ENCODE measurements around the gene NMRK2. TPM values are rescaled to one million over a fixed set of nuclear protein-coding genes. Genes with fewer than 3 reads are reported as not detected.

Gene NMRK2
- total and polyA plus RNA-seq, 2 of the 13 experiments (the other 11 are each of a cell fraction or from before 2014, with no cell fraction given), result not detected

DNA sequence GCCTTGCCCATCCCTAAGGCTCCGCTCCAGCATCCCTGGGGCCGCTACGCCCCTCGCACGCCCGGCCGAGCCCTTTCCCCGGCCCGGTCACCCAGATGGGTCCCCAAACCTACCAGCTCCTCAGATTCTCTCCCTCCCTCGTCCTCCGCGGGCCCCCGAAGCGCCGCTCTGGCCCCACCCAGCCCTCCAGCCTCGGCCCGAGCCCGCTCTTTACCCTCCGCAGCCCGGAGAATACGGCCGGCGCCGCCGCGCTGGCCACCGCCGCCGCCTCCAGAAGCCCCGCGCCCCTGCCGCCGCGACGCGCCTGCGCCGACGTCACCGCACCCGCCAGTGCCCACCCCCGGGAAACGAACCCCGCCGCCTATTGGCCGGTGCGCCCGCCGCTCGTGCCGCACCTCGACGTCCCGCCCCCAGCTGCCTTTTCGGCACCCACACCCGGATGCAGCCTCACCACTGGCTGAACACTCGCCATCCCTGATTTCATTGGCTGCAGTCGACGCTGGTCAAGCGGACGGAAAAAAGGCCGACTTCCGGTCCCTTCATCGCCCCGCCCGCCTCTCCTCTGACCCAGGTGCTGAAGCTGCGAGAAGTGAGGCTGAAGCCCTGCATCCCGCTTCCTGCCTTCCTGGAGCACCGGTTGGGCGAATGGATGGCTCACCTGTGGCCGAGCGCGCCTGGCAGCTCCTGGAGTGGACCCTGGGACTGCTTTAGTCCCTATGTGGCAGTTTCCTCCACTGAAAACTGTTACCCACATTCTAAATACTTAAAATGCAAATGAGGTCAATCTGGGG is 38.1 kb downstream of the NMRK2 start, which contains the start of gene DAPK3 (continued):
- TF ChIP-seq, protein P1, sequence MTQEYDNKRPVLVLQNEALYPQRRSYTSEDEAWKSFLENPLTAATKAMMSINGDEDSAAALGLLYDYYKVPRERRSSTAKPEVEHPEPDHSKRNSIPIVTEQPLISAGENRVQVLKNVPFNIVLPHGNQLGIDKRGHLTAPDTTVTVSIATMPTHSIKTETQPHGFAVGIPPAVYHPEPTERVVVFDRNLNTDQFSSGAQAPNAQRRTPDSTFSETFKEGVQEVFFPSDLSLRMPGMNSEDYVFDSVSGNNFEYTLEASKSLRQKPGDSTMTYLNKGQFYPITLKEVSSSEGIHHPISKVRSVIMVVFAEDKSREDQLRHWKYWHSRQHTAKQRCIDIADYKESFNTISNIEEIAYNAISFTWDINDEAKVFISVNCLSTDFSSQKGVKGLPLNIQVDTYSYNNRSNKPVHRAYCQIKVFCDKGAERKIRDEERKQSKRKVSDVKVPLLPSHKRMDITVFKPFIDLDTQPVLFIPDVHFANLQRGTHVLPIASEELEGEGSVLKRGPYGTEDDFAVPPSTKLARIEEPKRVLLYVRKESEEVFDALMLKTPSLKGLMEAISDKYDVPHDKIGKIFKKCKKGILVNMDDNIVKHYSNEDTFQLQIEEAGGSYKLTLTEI (CRISPR knock-in tag; conservative IDR thresholded peaks at IDR 0.05), result no peak
- TF ChIP-seq TBL1XR1 (IDR thresholded peaks at IDR 0.05; ENCODE audit: borderline replicate concordance, low read length, partially characterized antibody), result no peak
- TF ChIP-seq FIP1L1 (IDR thresholded peaks at IDR 0.05; ENCODE audit: borderline replicate concordance, insufficient read depth, low read depth, low read length), result peak; percentile 94
- no peak; the same call in 1 of the 2 replicates for TF ChIP-seq TAF1 (CRISPR knock-in tag; IDR thresholded peaks at IDR 0.05)
- TF ChIP-seq, protein P2, sequence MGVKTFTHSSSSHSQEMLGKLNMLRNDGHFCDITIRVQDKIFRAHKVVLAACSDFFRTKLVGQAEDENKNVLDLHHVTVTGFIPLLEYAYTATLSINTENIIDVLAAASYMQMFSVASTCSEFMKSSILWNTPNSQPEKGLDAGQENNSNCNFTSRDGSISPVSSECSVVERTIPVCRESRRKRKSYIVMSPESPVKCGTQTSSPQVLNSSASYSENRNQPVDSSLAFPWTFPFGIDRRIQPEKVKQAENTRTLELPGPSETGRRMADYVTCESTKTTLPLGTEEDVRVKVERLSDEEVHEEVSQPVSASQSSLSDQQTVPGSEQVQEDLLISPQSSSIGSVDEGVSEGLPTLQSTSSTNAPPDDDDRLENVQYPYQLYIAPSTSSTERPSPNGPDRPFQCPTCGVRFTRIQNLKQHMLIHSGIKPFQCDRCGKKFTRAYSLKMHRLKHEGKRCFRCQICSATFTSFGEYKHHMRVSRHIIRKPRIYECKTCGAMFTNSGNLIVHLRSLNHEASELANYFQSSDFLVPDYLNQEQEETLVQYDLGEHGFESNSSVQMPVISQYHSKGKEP (CRISPR knock-in tag; IDR thresholded peaks at IDR 0.05), result 0 out of 2 replicates have a peak, but pooled peaks have one; percentile 35
- peak; percentile 40; the same call in 1 of the 2 replicates for TF ChIP-seq KDM3A (CRISPR knock-in tag; IDR thresholded peaks at IDR 0.05; ENCODE audit: low read depth)
- no peak for TF ChIP-seq ZNF251 (CRISPR knock-in tag; IDR thresholded peaks at IDR 0.05)
- TF ChIP-seq ZNF160 (CRISPR knock-in tag; IDR thresholded peaks at IDR 0.05), result no peak
- no peak for TF ChIP-seq PRPF4 (IDR thresholded peaks at IDR 0.05; ENCODE audit: low read depth, low read length, poor library complexity, severe bottlenecking)
- TF ChIP-seq MEIS2 (CRISPR knock-in tag; IDR thresholded peaks at IDR 0.05), result peak; percentile 16; the same call in 1 of the 2 replicates
- TF ChIP-seq ZNF780A (CRISPR knock-in tag; IDR thresholded peaks at IDR 0.05), result no peak
- TF ChIP-seq SRF (IDR thresholded peaks at IDR 0.05; ENCODE audit: low read depth, low read length), result peak; percentile 47; the same call in 1 of the 2 replicates
- TF ChIP-seq, protein P3, sequence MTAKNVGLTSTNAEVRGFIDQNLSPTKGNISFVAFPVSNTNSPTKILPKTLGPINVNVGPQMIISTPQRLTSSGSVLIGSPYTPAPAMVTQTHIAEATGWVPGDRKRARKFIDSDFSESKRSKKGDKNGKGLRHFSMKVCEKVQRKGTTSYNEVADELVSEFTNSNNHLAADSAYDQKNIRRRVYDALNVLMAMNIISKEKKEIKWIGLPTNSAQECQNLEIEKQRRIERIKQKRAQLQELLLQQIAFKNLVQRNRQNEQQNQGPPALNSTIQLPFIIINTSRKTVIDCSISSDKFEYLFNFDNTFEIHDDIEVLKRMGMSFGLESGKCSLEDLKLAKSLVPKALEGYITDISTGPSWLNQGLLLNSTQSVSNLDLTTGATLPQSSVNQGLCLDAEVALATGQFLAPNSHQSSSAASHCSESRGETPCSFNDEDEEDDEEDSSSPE (CRISPR knock-in tag; IDR thresholded peaks at IDR 0.05), result no peak; the same call in 1 of the 2 replicates
- TF ChIP-seq TEAD2 (CRISPR knock-in tag; IDR thresholded peaks at IDR 0.05), result no peak
- TF ChIP-seq RFXANK (CRISPR knock-in tag; IDR thresholded peaks at IDR 0.05), result no peak
- TF ChIP-seq ZNF354B (CRISPR knock-in tag; IDR thresholded peaks at IDR 0.05), result no peak
- TF ChIP-seq ZNF232 (CRISPR knock-in tag; IDR thresholded peaks at IDR 0.05; ENCODE audit: borderline replicate concordance), result no peak
- TF ChIP-seq MED13 (CRISPR knock-in tag; IDR thresholded peaks at IDR 0.05), result no peak
- TF ChIP-seq ZNF446 (CRISPR knock-in tag; IDR thresholded peaks at IDR 0.05), result no peak
- no peak for TF ChIP-seq ZNF20 (CRISPR knock-in tag; IDR thresholded peaks at IDR 0.05)
- TF ChIP-seq, protein P4, sequence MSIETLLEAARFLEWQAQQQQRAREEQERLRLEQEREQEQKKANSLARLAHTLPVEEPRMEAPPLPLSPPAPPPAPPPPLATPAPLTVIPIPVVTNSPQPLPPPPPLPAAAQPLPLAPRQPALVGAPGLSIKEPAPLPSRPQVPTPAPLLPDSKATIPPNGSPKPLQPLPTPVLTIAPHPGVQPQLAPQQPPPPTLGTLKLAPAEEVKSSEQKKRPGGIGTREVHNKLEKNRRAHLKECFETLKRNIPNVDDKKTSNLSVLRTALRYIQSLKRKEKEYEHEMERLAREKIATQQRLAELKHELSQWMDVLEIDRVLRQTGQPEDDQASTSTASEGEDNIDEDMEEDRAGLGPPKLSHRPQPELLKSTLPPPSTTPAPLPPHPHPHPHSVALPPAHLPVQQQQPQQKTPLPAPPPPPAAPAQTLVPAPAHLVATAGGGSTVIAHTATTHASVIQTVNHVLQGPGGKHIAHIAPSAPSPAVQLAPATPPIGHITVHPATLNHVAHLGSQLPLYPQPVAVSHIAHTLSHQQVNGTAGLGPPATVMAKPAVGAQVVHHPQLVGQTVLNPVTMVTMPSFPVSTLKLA (IDR thresholded peaks at IDR 0.05), result 0 out of 2 replicates have a peak, but pooled peaks have one; percentile 13
- TF ChIP-seq ZNF12 (CRISPR knock-in tag; IDR thresholded peaks at IDR 0.05), result 0 out of 2 replicates have a peak, but pooled peaks have one; percentile 32
- TF ChIP-seq ISL2 (CRISPR knock-in tag; IDR thresholded peaks at IDR 0.05), result no peak
